ENCODE results near the gene NUP188.

DNA sequence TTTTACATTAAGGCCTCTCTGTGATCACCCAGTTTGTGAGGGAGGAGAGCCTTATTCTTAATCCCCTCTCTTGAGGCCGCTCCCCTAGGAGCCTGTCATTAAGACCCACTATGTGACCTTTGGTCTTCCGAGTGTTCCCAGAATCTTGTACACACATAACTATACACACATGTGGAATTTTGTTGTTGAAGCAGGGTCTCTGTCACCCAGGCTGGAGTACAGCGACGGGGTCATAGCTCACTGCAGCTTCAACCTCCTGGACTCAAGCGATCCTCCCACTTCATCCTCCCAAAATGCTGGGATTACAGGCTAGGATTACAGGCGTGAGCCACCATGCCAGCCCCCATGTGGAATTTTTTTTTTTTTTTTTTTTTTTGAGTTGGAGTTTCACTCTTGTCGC is 41.5 kb upstream of the NUP188 start:
- TF ChIP-seq, protein P1, sequence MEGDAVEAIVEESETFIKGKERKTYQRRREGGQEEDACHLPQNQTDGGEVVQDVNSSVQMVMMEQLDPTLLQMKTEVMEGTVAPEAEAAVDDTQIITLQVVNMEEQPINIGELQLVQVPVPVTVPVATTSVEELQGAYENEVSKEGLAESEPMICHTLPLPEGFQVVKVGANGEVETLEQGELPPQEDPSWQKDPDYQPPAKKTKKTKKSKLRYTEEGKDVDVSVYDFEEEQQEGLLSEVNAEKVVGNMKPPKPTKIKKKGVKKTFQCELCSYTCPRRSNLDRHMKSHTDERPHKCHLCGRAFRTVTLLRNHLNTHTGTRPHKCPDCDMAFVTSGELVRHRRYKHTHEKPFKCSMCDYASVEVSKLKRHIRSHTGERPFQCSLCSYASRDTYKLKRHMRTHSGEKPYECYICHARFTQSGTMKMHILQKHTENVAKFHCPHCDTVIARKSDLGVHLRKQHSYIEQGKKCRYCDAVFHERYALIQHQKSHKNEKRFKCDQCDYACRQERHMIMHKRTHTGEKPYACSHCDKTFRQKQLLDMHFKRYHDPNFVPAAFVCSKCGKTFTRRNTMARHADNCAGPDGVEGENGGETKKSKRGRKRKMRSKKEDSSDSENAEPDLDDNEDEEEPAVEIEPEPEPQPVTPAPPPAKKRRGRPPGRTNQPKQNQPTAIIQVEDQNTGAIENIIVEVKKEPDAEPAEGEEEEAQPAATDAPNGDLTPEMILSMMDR (IDR thresholded peaks at IDR 0.05; ENCODE audit: low read depth, low read length, missing input control) = no peak
- TF ChIP-seq FOXA1 (IDR thresholded peaks at IDR 0.05) = no peak
- no peak for TF ChIP-seq SP1 (IDR thresholded peaks at IDR 0.05)
- TF ChIP-seq TAF1 (conservative IDR thresholded peaks at IDR 0.05) = no peak
- no peak for TF ChIP-seq GABPA (IDR thresholded peaks at IDR 0.05 in 1 of 2, conservative IDR thresholded peaks at IDR 0.05 in 1 of 2)
- no peak for TF ChIP-seq YY1 (IDR thresholded peaks at IDR 0.05)
- no peak for TF ChIP-seq REST (IDR thresholded peaks at IDR 0.05)
- TF ChIP-seq, protein P2, sequence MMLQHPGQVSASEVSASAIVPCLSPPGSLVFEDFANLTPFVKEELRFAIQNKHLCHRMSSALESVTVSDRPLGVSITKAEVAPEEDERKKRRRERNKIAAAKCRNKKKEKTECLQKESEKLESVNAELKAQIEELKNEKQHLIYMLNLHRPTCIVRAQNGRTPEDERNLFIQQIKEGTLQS (IDR thresholded peaks at IDR 0.05) = no peak
- TF ChIP-seq MAX (IDR thresholded peaks at IDR 0.05) = no peak
- TF ChIP-seq RAD21 (IDR thresholded peaks at IDR 0.05) = no peak
- TF ChIP-seq EGR1 (IDR thresholded peaks at IDR 0.05; ENCODE audit: low read depth in 2 of 2) = no peak

All from liver (tissue), 3 donors.